Activated naive CD8-positive, alpha-beta T cell treated with anti-CD3 and anti-CD28 coated beads, Interleukin-2, amount 50 U/mL, for 24 hours (primary cell): ENCODE results near the gene THTPA.
"Not testable (repeated sequence)": the region's sequence is repeated elsewhere in the genome, so short reads cannot be mapped to it uniquely, and the experiment has no call there.

ENCODE experiments used
- ATAC-seq: fragments of 150-1000 bp; cut with Tn5 transposase; one replicate; pipeline ENCODE4 v1.10.0; 2021
- DNase-seq: peaks from one replicate; pipeline ENCODE4 v3.0.0; 2021
- H3K27ac Mint-ChIP-seq: one replicate; pipeline ENCODE4 v1.8.0; 2021; ENCODE audit warnings: mild to moderate bottlenecking, mixed read lengths
- H3K27me3 Mint-ChIP-seq: one replicate; pipeline ENCODE4 v1.8.0; 2021; ENCODE audit warnings: mixed read lengths
- H3K36me3 Mint-ChIP-seq: one replicate; pipeline ENCODE4 v1.8.0; 2021; ENCODE audit warnings: low read depth, mixed read lengths
- H3K4me1 Mint-ChIP-seq: one replicate; pipeline ENCODE4 v1.8.0; 2021; ENCODE audit warnings: mixed read lengths
- H3K4me3 Mint-ChIP-seq: one replicate; pipeline ENCODE4 v1.8.0; 2021; ENCODE audit warnings: mild to moderate bottlenecking, moderate library complexity, mixed read lengths
- H3K9me3 Mint-ChIP-seq: one replicate; pipeline ENCODE4 v1.8.0; 2021; ENCODE audit warnings: mixed read lengths

Gene THTPA

DNA sequence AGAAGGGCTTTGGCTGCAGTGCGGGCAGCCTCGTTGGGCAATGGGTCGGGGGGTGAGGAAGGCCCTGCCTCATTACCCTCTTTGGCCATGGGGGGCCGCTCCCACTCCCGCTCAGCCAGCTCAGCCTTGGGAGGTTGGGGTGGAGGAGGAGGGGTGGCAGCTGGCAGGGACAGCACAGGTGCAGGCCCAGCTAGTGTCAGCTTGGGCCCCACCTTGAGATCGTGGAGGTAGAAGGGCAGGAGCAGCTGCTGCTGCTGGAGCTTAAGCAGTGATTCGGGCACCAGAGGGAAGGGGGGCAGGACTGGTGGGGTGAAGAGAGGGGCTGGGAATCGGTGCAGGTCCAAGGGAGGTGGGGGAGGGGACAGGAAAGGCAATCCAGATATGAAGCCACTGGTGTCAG is 30.5 kb upstream of the THTPA start:
- Mint-ChIP-seq H3K27me3 (no peaks in the 10 kb centered on the region), H3K27ac (no peak overlapping the region), H3K4me1 (no peaks in the 10 kb centered on the region), H3K36me3 (no peaks in the 10 kb centered on the region), H3K9me3 (no peaks in the 10 kb centered on the region), H3K4me3 (no peak overlapping the region)
- ATAC-seq (no peak), DNase-seq (no peak)

DNA sequence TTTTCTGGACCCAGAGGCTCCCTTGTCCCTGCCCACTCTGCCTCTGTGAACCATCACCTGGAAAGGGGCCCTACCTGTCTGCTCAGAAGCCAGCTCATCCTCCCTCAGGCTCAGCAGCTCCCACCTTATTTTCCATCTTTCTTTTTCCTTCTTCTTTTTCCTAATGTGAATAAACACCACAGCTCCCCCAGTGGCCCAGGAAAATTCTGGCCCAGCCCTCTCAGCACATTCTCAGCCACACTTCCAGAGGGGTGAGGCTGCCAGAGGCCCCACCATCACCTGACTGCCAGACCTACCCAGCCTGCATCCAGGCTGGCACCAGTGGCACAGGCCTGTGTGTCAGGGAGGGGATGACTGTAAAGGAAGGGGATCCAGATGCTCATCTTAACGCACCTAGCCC is 27.5 kb upstream of the THTPA start:
- H3K4me3 Mint-ChIP-seq, result no peak overlapping the region
- no peaks in the 10 kb centered on the region for H3K36me3 Mint-ChIP-seq
- H3K4me1 Mint-ChIP-seq, result no peaks in the 10 kb centered on the region
- H3K27ac Mint-ChIP-seq, result no peak overlapping the region
- no peaks in the 10 kb centered on the region for H3K9me3 Mint-ChIP-seq
- no peak for DNase-seq
- no peak for ATAC-seq
- H3K27me3 Mint-ChIP-seq, result no peaks in the 10 kb centered on the region

DNA sequence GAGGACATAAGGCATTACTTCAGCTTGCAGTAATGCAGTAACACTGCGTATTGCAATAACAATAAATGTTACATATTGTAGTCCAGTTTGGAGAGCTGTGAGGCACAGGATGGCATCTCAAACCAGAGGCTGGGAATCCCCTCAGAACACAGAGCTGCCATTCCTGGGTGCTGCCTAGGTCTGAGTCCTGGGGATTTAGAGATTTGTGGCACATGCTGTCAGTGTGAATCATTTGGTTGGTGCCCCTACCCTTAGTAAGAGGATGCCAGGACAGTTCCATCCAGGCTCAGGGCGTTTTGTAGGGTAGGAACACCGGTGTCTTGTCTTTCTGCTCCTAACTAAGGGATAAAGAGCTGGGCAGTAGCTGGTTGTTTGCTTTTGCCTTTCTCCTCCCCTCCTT is 27.1 kb upstream of the THTPA start:
- Mint-ChIP-seq H3K27ac (no peak overlapping the region), H3K27me3 (no peaks in the 10 kb centered on the region), H3K9me3 (no peaks in the 10 kb centered on the region), H3K4me1 (no peaks in the 10 kb centered on the region), H3K36me3 (no peaks in the 10 kb centered on the region), H3K4me3 (no peak overlapping the region)
- DNase-seq (no peak), ATAC-seq (no peak)

DNA sequence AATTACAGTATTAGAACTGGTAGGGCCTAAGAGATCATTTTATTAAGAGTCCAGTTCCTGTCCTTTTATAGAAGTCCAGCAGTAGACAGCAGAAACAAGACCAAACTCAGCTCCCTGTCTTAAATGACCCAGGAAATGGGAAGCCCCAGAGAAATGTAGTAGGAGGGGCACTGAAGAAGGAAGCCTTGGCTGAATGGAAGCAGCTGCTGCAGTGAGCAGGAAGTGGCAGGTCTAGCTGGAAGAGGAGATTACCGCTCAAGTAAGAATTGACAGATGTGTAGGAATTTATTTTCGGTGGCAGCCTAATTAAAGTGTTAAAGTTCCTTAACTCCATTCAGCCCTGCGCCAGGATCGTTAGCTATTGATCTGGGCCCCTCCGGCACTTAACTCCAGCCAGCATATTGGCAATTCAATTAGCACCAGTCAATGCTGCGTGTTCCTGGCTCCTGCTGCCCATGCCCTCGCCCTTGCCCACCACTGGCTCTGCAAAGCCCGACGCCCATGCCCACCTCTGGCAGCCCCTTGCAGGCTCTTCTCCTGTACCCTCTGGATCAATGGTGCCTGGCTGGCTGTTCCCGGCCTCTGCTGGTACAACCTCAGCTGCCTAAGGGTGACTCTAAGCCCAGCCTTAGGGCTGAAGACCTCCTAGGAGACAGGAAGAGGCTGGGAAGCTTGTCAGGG is 25.6 kb upstream of the THTPA start:
- H3K27me3 Mint-ChIP-seq, result no peaks in the 10 kb centered on the region
- no peaks in the 10 kb centered on the region for H3K4me1 Mint-ChIP-seq
- DNase-seq (no peak), ATAC-seq (no peak)
- no peak overlapping the region for H3K4me3 Mint-ChIP-seq
- H3K9me3 Mint-ChIP-seq, result no peaks in the 10 kb centered on the region
- H3K27ac Mint-ChIP-seq, result no peak overlapping the region
- no peaks in the 10 kb centered on the region for H3K36me3 Mint-ChIP-seq

DNA sequence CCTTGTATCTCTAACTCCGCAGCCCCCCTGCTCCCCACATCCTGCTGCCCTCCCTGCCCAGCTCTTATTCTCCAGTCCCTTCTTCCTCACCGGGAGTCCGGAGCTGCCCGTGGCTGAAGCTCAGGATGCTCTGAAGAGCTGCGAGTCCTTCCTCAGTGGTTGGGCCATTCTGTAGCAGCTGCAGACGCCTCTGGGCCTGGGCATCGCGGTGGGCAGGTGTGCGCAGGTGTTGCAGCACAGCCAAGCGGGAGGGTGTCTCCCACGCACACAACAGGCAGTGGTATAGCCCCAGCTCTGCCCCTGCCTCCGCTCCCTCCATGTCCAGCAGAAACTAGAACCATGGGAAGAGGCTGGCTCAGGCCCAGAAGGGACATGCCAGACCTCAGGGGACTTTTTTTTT is 24.7 kb upstream of the THTPA start:
- H3K4me3 Mint-ChIP-seq, result no peak overlapping the region
- H3K27me3 Mint-ChIP-seq, result no peaks in the 10 kb centered on the region
- no peaks in the 10 kb centered on the region for H3K9me3 Mint-ChIP-seq
- no peaks in the 10 kb centered on the region for H3K36me3 Mint-ChIP-seq
- no peak for ATAC-seq
- H3K4me1 Mint-ChIP-seq, result no peaks in the 10 kb centered on the region
- DNase-seq, result no peak
- H3K27ac Mint-ChIP-seq, result no peak overlapping the region

DNA sequence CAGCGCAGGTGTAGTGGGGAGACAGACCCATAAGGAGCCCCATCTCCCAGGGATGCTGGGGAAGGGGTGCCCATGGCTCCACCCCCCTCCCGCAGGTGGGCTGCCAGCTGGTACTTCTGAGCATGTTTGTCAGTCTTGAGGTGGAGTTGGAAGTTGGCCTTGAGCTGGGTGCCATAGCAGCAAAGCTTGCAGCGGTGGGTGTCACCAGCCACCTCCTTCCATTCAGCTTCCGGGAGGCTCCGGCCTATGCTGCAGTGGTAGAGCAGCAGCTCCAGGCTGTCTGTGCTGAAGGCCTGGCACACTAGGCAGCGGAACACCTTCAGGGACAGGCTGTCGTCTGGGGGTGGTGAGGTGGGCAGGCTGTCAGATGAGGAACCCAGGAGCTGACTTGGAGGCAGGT is 23.4 kb upstream of the THTPA start:
- Mint-ChIP-seq H3K4me3 (no peak overlapping the region), H3K9me3 (no peaks in the 10 kb centered on the region), H3K27ac (no peak overlapping the region), H3K36me3 (no peaks in the 10 kb centered on the region), H3K4me1 (no peaks in the 10 kb centered on the region), H3K27me3 (no peaks in the 10 kb centered on the region)
- ATAC-seq, result no peak
- no peak for DNase-seq

DNA sequence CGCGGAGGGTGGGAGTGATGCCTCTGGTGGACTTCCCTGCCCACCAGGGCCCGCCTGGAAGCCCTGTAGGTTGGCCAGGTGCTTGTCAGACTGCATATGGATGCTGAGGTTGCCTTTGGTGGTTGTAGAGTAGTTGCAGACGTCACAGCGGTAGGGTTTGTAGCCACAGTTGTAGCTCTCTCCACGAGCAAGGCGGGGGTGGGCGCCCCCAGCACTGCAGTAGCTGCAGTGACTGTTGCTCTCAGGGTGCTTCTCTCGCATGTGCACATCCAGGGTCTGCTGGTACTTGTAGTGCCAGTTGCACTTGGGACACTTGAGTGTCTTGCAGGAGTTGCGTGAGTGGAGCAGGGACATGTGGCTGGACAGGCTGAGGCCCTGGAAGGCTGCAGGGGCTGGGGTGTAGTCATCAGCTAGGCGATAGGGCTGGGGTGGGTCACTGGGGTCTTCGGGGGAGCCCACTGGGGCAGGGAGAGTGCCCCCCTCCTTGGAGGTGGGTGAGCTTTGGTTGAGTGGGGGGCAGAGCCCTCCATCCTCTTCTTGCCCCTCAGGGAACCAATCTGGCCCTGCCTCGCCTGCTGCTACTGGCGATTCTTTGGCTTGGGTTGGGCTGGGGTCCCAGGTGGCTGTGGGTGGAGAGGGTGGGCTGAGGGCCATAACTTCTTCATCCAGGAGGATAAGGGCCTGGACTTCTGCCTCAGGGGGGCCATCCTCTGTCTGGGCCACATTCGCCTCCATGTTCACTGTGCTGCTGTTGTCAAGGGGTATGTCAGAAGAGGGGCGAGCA is 22.2 kb upstream of the THTPA start:
- Mint-ChIP-seq H3K4me3 (no peak overlapping the region), H3K27me3 (no peaks in the 10 kb centered on the region), H3K4me1 (no peaks in the 10 kb centered on the region), H3K27ac (no peak overlapping the region), H3K36me3 (no peaks in the 10 kb centered on the region), H3K9me3 (no peaks in the 10 kb centered on the region)
- ATAC-seq, result no peak
- no peak for DNase-seq

DNA sequence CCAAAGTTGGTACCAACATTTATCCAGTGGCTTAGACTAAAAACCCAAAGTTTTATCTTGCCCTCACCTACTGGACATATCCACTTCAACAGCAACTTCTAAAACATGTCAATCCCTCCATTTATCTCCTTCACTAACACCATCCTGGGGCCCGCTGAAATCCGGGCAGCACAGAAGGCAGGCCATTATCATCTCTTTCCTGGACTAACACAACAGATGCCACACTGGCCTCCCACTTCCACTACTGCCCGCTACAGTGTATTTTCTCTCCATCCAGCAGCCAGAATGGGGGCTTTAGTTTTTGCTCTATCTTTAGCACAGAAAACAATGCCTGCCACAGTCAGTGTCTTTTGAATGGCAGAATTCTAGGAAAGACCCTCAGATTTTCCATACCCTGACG is 20.1 kb upstream of the THTPA start:
- Mint-ChIP-seq H3K27ac (no peak overlapping the region), H3K4me3 (no peak overlapping the region), H3K36me3 (no peaks in the 10 kb centered on the region), H3K4me1 (no peaks in the 10 kb centered on the region), H3K9me3 (no peaks in the 10 kb centered on the region), H3K27me3 (peaks cover 2% of the 10 kb centered on the region)
- ATAC-seq (no peak), DNase-seq (no peak)

DNA sequence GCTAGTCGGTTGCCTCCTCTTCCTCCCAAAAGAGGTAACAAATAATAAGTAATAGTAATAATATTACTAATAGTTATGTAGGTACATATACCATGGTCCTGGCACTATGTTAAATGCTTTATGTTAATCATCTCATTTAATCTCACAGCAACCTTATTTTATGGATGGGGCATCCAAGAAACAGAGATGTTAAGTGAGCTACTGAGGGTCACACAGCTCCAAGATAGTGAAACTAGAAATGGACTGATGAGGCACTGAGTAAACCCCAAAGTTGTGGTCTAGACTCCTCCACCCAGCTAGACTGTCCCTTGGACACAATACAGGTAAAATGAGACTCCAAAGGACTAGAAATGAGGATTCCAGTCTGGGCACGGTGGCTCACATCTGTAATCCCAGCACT is 19.6 kb upstream of the THTPA start:
- DNase-seq (no peak), ATAC-seq (no peak)
- peaks cover 2% of the 10 kb centered on the region for H3K27me3 Mint-ChIP-seq
- no peaks in the 10 kb centered on the region for H3K4me1 Mint-ChIP-seq
- H3K27ac Mint-ChIP-seq, result no peak overlapping the region
- H3K9me3 Mint-ChIP-seq, result no peaks in the 10 kb centered on the region
- no peaks in the 10 kb centered on the region for H3K36me3 Mint-ChIP-seq
- no peak overlapping the region for H3K4me3 Mint-ChIP-seq

DNA sequence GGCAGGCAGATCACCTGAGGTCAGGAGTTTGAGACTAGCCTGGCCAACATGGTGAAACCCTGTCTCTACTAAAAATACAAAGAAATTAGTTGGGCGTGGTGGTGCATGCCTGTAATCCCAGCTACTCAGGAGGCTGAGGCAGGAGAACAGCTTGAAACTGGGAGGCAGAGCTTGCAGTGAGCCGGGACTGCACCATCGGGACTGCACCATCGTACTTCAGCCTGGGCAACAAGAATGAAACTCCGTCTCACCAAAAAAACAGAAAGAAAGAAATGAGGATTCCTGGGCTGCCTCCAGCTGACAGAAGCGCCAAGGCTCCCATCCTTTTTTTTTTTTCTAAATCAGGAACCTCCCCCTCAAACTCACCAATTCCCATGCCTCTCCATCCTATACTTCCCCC is 19.2 kb upstream of the THTPA start:
- H3K4me3 Mint-ChIP-seq, ATAC-seq, H3K27ac Mint-ChIP-seq, H3K9me3 Mint-ChIP-seq, DNase-seq, H3K27me3 Mint-ChIP-seq, H3K4me1 Mint-ChIP-seq, H3K36me3 Mint-ChIP-seq: not testable (repeated sequence)

DNA sequence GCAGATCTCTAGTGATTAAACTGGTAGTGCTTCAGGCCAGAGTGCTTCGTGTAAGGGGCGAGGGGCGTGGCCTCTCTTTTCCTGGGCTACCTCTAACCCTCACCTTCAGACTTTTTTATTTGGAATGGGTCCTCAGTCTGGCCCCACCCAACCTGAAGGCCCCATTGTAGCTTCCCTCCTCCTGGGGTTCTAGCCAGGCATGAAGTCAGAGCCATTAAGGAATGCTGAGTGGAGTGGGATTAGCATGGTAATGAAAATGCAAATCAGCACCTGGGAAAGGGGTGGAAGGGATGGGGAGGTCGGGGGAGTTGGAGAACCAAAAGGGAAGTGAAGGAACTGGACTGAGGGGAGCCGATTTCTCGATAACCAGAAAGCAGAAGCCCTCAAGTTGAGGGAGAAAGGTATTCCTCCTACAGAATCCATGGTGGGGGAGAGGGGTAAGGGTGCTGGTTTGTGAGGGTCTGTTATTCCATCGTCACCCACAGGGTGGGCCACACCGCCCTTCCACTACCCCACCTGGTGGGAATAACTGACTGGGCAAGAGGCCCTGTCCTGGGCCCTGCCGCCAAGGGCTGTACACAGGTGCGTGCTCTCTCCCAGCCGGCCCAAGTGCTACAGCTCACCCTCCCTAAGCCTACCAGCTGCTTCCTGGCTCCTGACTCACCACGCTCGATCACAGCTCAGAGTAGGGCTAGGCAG is 18.6 kb upstream of the THTPA start:
- Mint-ChIP-seq H3K36me3 (no peaks in the 10 kb centered on the region), H3K4me1 (no peaks in the 10 kb centered on the region), H3K4me3 (no peak overlapping the region), H3K27ac (peak overlapping the region; percentile 23), H3K9me3 (no peaks in the 10 kb centered on the region), H3K27me3 (peaks cover 4% of the 10 kb centered on the region)
- ATAC-seq (no peak), DNase-seq (no peak)

DNA sequence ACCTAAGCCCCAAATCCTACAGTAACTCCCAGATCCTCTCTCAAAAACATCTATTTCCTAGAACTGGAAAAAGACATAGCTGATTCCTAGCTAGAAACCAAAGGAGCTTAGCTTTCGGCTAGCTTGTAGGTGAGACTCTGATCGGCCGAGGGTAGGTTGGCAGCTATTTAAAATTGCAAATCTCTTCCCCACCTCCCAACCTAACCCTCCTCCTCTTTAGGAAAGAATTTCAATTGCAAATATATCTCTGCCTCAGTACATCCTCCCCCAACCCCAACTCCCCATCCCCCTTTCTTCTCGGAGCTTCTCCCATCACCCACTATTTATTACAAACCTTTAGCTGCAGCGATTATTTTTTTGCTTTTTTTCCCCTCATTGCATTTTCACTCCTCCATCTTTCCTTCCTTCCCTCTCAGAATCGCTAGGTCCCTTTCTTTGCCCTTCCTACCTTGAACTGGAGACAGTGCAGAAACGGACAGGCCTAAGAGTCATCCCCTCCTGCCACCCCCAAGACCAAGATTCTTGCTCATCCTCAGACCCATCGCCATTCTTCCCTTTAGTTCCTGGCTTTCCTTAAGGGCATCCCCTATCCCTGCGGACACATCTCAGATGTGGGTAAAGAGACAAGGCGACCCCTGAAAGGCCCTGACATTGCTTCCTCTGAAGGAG is 17.9 kb upstream of the THTPA start:
- H3K4me1 Mint-ChIP-seq, result no peaks in the 10 kb centered on the region
- DNase-seq (no peak), ATAC-seq (no peak)
- H3K9me3 Mint-ChIP-seq, result no peaks in the 10 kb centered on the region
- H3K27me3 Mint-ChIP-seq, result peaks cover 4% of the 10 kb centered on the region
- no peak overlapping the region for H3K4me3 Mint-ChIP-seq
- H3K27ac Mint-ChIP-seq, result peak overlapping the region; percentile 23
- H3K36me3 Mint-ChIP-seq, result no peaks in the 10 kb centered on the region

DNA sequence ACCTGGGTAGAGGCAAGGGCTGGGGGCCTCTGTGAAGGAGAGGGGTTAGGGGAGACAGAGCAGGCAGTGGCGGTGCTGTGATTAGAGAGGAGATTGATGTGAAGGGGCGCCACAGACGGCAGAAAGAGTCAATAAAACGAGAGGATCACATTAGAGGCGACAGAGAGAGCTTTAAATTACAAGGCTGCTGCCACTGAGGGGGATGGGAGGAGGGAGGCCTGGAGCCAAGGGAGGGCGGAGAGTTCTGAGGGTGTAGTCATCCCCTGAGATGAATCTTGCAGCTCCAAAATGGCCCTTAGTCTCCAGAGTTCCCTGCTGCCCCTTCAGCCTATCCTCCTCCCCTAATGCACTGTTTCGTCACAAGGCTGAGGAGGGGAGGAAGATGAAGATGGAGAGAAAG is 17.3 kb upstream of the THTPA start:
- no peak for ATAC-seq
- Mint-ChIP-seq H3K36me3 (no peaks in the 10 kb centered on the region), H3K4me3 (no peak overlapping the region), H3K9me3 (no peaks in the 10 kb centered on the region), H3K27ac (no peak overlapping the region), H3K27me3 (peaks cover 4% of the 10 kb centered on the region), H3K4me1 (no peaks in the 10 kb centered on the region)
- DNase-seq, result no peak

DNA sequence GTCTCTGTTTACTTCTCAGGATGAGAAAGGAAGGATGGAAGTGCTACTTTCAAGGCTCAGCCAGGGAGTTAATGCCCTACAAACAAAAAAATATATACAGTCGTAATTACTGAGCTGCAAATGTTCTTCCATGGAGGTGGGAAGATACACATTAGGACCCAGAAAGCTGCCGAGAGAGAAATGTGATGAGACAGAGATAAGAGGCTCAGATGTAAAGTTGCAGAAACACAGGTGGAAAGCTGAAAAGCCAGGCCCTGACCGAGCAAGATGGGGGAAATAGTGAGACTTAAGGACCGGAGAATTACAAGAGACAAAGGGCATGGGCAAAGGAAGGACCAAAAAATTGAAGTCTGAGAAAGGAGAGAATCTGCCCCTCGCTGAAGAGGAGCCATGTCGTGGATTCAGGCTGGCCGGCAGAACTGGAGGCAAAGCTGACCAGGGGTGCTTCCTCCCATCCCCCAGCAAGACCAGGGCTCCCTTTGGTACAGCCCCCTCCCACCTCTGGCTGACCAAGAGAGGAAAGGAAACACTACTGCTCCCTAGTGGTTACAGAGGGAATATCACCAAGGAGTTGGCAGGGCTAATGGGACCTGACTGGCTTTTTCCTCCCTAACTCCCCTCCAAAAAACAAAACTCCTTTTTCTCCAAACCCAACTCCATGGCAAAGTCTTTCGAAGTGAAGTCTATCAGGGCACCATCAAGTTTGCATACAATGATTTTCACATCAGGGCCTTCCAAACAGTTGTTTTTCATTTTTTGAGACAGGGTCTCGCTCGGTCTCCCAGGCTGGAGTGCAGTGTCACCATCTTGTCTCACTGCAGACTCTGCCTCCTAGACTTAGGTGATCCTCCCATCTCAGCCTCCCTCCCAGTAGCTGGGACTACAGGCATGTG is 16.6 kb upstream of the THTPA start:
- Mint-ChIP-seq H3K27ac (no peak overlapping the region), H3K4me1 (no peaks in the 10 kb centered on the region), H3K27me3 (peaks cover 4% of the 10 kb centered on the region), H3K9me3 (no peaks in the 10 kb centered on the region), H3K36me3 (no peaks in the 10 kb centered on the region), H3K4me3 (no peak overlapping the region)
- ATAC-seq, result peak; percentile 62
- peak; percentile 20 for DNase-seq
